Lung (tissue), 12 donors: Measurements from ENCODE around the gene PIEZO1. TPM values are rescaled to one million over a fixed set of nuclear protein-coding genes. Genes with fewer than 3 reads are reported as not detected.

ENCODE experiments used
- ATAC-seq: fragments of 200-7000 bp; cut with Tn5 transposase; one replicate; pipeline ENCODE4 v1.9.1; 2020; ENCODE audit warnings: moderate number of reproducible peaks; ENCODE audit not compliant: insufficient read depth, low FRiP score
- DNase-seq, 3 donors: peaks; one replicate each; pipeline ENCODE4 v3.0.0-alpha.2; 2013 to 2017
- H3K27ac ChIP-seq, 2 donors: one replicate each; pipeline ENCODE4 v1.5.1; 2013; ENCODE audit warnings: mild to moderate bottlenecking in 2 of 2, moderate library complexity in 2 of 2, control low read depth in 1 of 2, inconsistent platforms in 1 of 2, low read depth in 1 of 2, low read length in 1 of 2
- H3K27me3 ChIP-seq, 3 donors: one replicate each; pipeline ENCODE4 v1.5.1; 2013; ENCODE audit warnings: low read length in 2 of 3; ENCODE audit not compliant: control insufficient read depth in 3 of 3, insufficient read depth in 3 of 3
- H3K36me3 ChIP-seq, 4 donors: one replicate each; pipeline ENCODE4 v1.5.1; 2013; ENCODE audit warnings: low read length in 4 of 4, mild to moderate bottlenecking in 1 of 4, moderate library complexity in 1 of 4; ENCODE audit not compliant: control insufficient read depth in 4 of 4, insufficient read depth in 4 of 4
- H3K4me1 ChIP-seq, 5 donors: one replicate each; pipeline ENCODE4 v1.5.1; 2013; ENCODE audit warnings: low read length in 5 of 5, mild to moderate bottlenecking in 2 of 5, moderate library complexity in 1 of 5; ENCODE audit not compliant: control insufficient read depth in 5 of 5, insufficient read depth in 5 of 5
- H3K4me3 ChIP-seq: one replicate; pipeline ENCODE4 v1.5.1; 2013; ENCODE audit warnings: mild to moderate bottlenecking, control low read depth, moderate library complexity
- H3K9ac ChIP-seq, 2 donors: one replicate each; pipeline ENCODE4 v1.5.1; 2013; ENCODE audit warnings: low read length in 2 of 2, control low read depth in 1 of 2; ENCODE audit not compliant: insufficient read depth in 1 of 2
- H3K9me3 ChIP-seq, 4 donors: one replicate each; pipeline ENCODE4 v1.5.1; 2013; ENCODE audit warnings: low read length in 3 of 4, mild to moderate bottlenecking in 1 of 4, moderate library complexity in 1 of 4; ENCODE audit not compliant: control insufficient read depth in 4 of 4, insufficient read depth in 3 of 4
- WGBS, 2 donors: extraction: QIAGEN DNeasy Blood & Tissue Kit; methylation state at CpG; one replicate each; pipeline ENCODE4 v1.1.7; 2013; 5-methylcytosine and 5-hydroxymethylcytosine counted together
- polyA plus RNA-seq, 2 donors: library from polyadenylated mRNA; stranded (reverse); fragments of 200-250 nt; gene quantifications; one replicate each; pipeline ENCODE4 v1.2.1, GENCODE V29; 2013
- total RNA-seq, 2 donors: library from RNA; depleted of rRNA in 1 of 2; stranded (reverse); fragments of >200 nt in 1 of 2; gene quantifications; one replicate each; pipeline ENCODE4 v1.2.1, GENCODE V29; 2014 to 2021
- TF ChIP-seq, protein P1 (sequence below): IDR thresholded peaks from 2 replicates; pipeline ENCODE4 v1.5.1; 2012; ENCODE audit warnings: mild to moderate bottlenecking; ENCODE audit errors: control extremely low read depth, extremely low read depth
- donor health status: control.
- donor health status: control.
- donor health status: Bipolar disorder and iron deficiency.
- donor health status: healthy.
- donor health status: DM: yes; HTN: yes; CAD: no.

PIEZO1 gene
- total and polyA plus RNA-seq, 4 donors = 113 to 207 (median 190) TPM

DNA sequence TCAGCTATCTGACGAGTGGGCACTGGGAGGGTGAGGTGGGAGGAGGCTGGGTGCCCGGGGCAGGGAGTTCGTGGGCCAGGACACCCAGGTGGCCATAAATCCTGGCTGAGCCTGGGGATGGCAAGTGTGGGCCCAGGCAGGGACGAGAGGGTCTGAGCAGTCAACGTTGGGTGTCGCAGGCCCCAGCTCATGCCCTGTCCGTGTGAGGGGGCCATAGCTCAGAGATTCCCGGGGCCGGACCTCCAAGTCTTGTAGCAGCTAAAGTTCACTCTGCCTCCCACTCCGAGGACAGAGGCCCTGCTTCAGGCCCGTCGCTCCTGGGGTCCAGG lies 44.3 kb downstream of the PIEZO1 start:
- Histone ChIP-seq H3K27me3 (no peaks in the 10 kb centered on the region), H3K9me3 (no peaks in the 10 kb centered on the region), H3K27ac (no peak overlapping the region), H3K9ac (no peak overlapping the region), H3K4me3 (no peak overlapping the region), H3K36me3 (peaks cover 0 to 48% (median 6%) of the 10 kb centered on the region in 4 donors), H3K4me1 (peaks cover 0 to 6% (median 0%) of the 10 kb centered on the region in 5 donors)
- DNase-seq = no peak
- ATAC-seq = no peak
- 93 to 96% methylated on average over 12 of the region's 12 CpGs for WGBS, 2 donors
- TF ChIP-seq, protein P1, sequence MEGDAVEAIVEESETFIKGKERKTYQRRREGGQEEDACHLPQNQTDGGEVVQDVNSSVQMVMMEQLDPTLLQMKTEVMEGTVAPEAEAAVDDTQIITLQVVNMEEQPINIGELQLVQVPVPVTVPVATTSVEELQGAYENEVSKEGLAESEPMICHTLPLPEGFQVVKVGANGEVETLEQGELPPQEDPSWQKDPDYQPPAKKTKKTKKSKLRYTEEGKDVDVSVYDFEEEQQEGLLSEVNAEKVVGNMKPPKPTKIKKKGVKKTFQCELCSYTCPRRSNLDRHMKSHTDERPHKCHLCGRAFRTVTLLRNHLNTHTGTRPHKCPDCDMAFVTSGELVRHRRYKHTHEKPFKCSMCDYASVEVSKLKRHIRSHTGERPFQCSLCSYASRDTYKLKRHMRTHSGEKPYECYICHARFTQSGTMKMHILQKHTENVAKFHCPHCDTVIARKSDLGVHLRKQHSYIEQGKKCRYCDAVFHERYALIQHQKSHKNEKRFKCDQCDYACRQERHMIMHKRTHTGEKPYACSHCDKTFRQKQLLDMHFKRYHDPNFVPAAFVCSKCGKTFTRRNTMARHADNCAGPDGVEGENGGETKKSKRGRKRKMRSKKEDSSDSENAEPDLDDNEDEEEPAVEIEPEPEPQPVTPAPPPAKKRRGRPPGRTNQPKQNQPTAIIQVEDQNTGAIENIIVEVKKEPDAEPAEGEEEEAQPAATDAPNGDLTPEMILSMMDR = no peak

DNA sequence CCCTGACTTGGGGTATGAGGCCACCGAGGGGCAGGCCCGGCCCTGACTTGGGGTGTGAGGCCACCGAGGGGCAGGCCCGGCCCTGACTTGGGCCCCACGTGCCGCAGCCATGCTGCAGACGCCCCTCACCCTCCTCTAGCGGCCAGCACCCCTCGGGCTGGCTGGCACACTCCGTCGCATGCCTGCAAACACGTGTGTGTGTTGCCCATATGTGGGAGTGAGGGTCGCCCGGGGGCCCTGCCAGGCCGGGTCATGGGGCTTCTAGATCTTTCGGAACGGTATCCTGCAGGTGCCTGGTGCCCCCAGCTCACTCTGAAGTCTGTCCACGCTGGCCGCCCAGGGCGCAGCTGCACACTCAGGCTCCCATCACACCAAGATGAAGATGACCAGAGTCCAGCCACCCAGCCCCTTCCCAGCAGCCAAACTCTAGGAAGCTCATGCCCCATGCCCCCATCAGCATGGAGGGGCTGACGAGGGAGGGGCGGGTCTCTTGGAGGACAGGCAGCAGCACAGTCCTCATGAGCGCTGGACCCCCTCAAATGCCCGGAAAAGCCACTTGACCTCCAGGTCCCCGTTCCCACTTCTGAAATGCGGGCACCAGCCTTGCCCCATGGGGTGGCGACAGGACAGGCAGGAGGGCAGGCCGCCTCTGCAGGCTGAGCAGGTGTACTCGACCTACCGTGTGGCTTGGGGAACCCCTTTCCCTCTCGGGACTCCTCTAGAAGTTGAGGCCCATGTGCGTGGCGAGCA lies 44.9 kb downstream of the PIEZO1 start:
- DNase-seq (no peak), ATAC-seq (no peak)
- Histone ChIP-seq H3K9ac (no peak overlapping the region), H3K27ac (no peak overlapping the region), H3K27me3 (no peaks in the 10 kb centered on the region), H3K9me3 (no peaks in the 10 kb centered on the region), H3K4me3 (no peak overlapping the region), H3K4me1 (peaks cover 0 to 6% (median 0%) of the 10 kb centered on the region in 5 donors), H3K36me3 (peaks cover 0 to 54% (median 11%) of the 10 kb centered on the region in 4 donors)
- 94 to 97% methylated on average over 33 of the region's 33 CpGs for WGBS, 2 donors
- TF ChIP-seq, protein P1 = no peak

DNA sequence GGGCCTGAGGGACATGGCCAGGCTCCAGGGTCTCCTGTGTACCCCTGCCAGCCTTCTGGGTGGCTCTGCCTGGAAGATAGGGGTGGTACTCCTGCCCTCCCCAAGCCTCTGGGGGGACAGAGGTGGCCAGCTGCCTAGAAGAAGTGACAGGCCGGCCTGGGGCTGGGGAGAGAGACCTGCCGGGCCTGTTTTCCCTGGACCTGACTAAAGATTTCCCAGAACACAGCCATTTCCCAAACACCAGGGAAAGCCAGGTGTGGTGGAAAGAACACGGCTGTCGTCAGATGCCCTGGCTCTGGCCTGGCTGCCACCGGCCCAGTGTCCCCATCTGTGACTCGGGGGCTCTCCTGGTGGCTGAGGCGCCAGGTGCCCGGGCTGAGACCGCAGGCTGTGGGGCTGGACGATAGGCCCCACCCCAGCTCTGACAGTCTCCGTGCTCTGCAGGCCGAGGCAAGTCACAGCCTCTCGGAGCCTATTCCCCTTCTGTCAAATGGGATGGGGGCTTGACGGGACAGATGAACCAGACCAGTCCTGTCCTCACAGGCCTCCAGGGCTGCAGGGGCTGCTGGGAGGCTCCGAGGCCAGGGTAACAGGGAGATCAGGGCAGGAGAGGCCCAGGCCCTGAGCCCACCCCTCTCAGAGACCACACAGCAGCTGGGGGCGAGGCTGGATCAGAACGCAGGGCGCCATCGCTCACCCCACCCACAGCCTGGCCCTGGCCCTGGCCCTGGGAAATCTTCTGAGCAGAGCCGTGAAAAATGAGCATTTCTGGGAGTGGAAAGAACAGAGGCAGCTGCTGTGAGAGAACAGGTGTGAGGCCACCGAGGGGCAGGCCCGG lies 45.7 kb downstream of the PIEZO1 start:
- TF ChIP-seq, protein P1 = no peak
- Histone ChIP-seq H3K27ac (no peak overlapping the region), H3K9me3 (no peaks in the 10 kb centered on the region), H3K9ac (no peak overlapping the region), H3K36me3 (peaks cover 0 to 62% (median 11%) of the 10 kb centered on the region in 4 donors), H3K4me3 (no peak overlapping the region), H3K4me1 (peaks cover 0 to 6% (median 0%) of the 10 kb centered on the region in 5 donors), H3K27me3 (no peaks in the 10 kb centered on the region)
- ATAC-seq (no peak), DNase-seq (no peak)
- WGBS, 2 donors = 91 to 92% methylated on average over 22 of the region's 22 CpGs
